NT2/D1 (cell line): ENCODE measurements around the gene SLX4.

Source experiments
- DNase-seq: peaks from one replicate; pipeline ENCODE4 v3.0.0-alpha.2; 2011; ENCODE audit warnings: low read depth, low spot score
- H3K27me3 ChIP-seq: 2 replicates; pipeline ENCODE4 v1.6.0; 2011; ENCODE audit warnings: mild to moderate bottlenecking; ENCODE audit not compliant: insufficient read length, insufficient read depth
- H3K36me3 ChIP-seq: 2 replicates; pipeline ENCODE4 v1.6.1; 2011; ENCODE audit warnings: mild to moderate bottlenecking, low read length, mixed read lengths; ENCODE audit not compliant: insufficient read depth, insufficient read length
- H3K4me1 ChIP-seq: 2 replicates; pipeline ENCODE4 v1.5.1; 2011; ENCODE audit not compliant: insufficient read depth, insufficient read length
- H3K4me3 ChIP-seq: 2 replicates; pipeline ENCODE4 v1.5.1; 2011; ENCODE audit warnings: low read depth; ENCODE audit not compliant: insufficient read length
- H3K9ac ChIP-seq: 2 replicates; pipeline ENCODE4 v1.6.0; 2011; ENCODE audit warnings: low read depth; ENCODE audit not compliant: insufficient read length
- H3K9me3 ChIP-seq: 2 replicates; pipeline ENCODE4 v1.5.1; 2011; ENCODE audit warnings: mild to moderate bottlenecking, low read length; ENCODE audit not compliant: insufficient read depth
- SUZ12 ChIP-seq: IDR thresholded peaks from 2 replicates; pipeline ENCODE4 v1.6.1; 2011; ENCODE audit not compliant: insufficient read length, insufficient read depth; ENCODE audit errors: extremely low read depth
- YY1 ChIP-seq: IDR thresholded peaks from 2 replicates; pipeline ENCODE4 v1.6.1; 2011; ENCODE audit not compliant: insufficient read length, insufficient read depth
- ZNF274 ChIP-seq: IDR thresholded peaks from 2 replicates; pipeline ENCODE4 v1.6.1; 2011; ENCODE audit warnings: mild to moderate bottlenecking, low read depth, low read length

SLX4 gene

DNA sequence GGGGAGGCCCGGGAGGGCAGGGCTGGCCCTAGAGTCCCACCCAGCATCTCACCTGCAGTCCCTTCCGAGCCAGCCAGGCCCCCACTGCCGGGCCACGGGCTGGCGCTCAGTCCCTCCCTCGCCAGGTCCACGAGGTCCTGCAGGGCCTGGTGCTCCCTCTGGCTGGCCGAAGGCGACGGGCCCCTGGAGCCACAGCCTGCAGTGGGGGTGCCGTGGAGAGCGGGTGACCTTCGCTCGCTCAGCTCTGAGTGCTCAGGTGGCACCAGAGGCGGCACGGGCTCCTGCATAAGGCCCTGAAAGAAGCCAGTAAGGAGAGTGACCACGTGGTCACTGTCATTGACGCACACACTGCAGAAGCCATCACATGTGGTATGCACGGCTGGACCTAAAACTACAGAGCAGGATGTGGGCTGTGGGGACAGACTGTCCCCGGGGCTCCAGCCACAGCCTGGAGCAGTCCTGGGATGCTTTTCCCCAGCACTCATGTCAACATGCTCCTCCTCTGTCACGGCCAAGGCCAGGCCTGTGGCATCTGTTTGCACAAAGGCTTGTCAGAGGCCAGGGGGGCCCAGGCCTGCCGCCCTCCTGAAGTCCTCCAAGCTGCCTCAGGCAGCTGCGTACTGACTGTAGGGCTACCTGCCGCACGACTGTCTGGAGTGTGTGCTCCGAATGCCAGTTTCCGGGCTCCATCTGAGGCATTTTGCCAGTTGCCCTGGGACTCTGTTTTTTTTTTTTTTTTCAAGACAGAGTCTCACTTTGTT is 15.1 kb downstream of the SLX4 start:
- Histone ChIP-seq H3K4me1 (no peaks in the 10 kb centered on the region), H3K36me3 (peaks cover 83% of the 10 kb centered on the region), H3K9ac (no peak overlapping the region), H3K27me3 (no peaks in the 10 kb centered on the region), H3K4me3 (no peak overlapping the region), H3K9me3 (peaks cover 20% of the 10 kb centered on the region)
- no peak for TF ChIP-seq YY1
- TF ChIP-seq SUZ12: no peak
- no peak for TF ChIP-seq ZNF274
- DNase-seq: no peak

DNA sequence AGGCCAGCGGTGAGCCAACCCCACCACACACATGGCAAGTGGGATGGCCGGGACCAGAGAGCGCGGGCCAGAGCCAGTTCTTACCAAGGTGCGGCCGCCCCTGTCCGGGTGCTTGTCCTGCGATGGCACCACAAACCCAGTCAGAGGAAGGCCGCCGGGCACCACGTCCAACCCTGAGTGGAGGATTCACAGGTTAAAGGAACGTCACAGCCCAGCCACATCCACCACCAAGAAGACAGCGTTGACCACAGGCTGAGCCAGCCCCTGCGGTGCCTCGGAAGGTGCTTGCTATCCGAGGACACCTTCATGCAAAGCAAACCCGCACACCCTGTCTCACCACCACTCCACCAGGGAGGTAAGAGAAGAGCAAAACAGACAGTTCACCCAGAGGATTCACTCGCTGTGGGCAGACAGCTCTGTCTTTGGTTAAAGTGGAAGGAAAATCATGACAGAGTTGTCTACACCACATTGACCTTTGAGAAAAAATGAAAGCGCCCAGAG is 15.8 kb downstream of the SLX4 start:
- Histone ChIP-seq H3K4me3 (no peak overlapping the region), H3K9me3 (peaks cover 16% of the 10 kb centered on the region), H3K9ac (no peak overlapping the region), H3K27me3 (no peaks in the 10 kb centered on the region), H3K4me1 (no peaks in the 10 kb centered on the region), H3K36me3 (peaks cover 83% of the 10 kb centered on the region)
- TF ChIP-seq SUZ12: no peak
- TF ChIP-seq ZNF274: no peak
- TF ChIP-seq YY1: no peak
- no peak for DNase-seq

DNA sequence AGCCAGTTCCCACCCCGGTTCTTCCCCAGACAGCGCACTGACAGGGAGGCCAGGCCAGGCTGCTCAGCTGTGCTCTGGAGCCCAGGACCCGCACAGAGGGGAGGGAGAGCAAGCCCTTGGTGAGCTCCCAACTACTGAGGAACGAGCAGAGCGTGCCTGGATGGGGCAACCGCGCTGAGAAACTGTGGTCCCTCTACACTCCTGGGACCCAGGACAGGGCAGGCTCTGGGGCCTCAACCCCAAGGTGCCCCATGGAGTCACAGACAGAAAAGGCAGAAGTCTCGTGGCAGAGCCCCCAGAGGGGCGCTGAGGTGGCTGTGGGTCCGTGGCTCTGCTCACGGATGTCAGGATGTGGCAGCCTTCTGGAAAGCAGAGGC is 16.3 kb downstream of the SLX4 start:
- Histone ChIP-seq H3K4me3 (no peak overlapping the region), H3K9me3 (peaks cover 11% of the 10 kb centered on the region), H3K9ac (no peak overlapping the region), H3K4me1 (no peaks in the 10 kb centered on the region), H3K36me3 (peaks cover 83% of the 10 kb centered on the region), H3K27me3 (no peaks in the 10 kb centered on the region)
- DNase-seq: no peak
- TF ChIP-seq SUZ12: no peak
- no peak for TF ChIP-seq ZNF274
- TF ChIP-seq YY1: no peak

- Histone ChIP-seq H3K4me1 (no peaks in the 10 kb centered on the region), H3K4me3 (no peak overlapping the region), H3K36me3 (peaks cover 82% of the 10 kb centered on the region), H3K27me3 (no peaks in the 10 kb centered on the region), H3K9ac (no peak overlapping the region), H3K9me3 (peaks cover 5% of the 10 kb centered on the region)
- DNase-seq: no peak
- TF ChIP-seq YY1 (no peak), SUZ12 (no peak), ZNF274 (no peak)
Measured at GRCh38 chr16:3594316-3595109, 16.9 kb downstream of the SLX4 start.

DNA sequence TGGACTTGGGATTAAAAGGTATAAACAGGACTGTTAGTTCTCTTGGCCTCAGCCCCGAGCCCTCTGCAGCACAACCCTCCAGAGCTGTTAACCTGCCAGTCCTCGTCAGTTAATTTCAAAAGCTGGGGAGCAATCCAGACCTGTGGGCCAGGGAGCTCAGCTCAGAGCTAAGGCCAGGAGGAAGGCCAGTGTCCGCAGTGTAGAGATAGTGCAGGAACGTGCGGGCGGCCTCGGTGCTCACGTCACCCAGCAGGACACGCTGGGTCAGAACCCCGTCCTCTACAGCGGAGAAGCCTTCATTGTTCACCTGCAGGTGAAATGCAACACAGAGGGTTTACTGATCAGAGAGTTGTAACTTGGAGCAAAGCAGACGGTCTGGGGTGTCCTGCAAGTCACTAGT is 18.8 kb downstream of the SLX4 start:
- H3K4me1 ChIP-seq: peaks cover 3% of the 10 kb centered on the region

DNA sequence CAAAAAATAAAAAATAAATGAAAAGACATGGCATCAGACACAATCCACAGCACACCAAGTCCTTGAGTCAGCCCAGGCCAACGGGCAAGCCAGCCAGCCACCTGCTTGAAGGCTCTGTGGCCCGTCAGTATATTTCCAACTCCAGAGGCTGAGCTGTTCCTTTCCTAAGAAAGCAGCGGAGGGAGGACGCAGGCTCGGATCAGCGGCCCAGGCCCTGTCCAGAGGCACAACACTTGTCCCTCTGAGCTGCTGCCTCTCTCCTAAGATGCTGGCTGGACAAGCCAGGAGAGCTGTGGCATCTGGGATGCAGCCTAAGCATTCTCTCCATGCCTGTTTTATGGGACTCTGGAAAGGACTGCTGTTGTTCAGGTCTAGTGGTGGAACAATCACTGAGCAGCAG is 19.4 kb downstream of the SLX4 start:
- no peak for TF ChIP-seq YY1
- TF ChIP-seq ZNF274: no peak
- TF ChIP-seq SUZ12: no peak
- DNase-seq: no peak
- no peak overlapping the region for H3K4me3 ChIP-seq
- H3K9me3 ChIP-seq: no peaks in the 10 kb centered on the region
- peaks cover 76% of the 10 kb centered on the region for H3K36me3 ChIP-seq
- H3K27me3 ChIP-seq: no peaks in the 10 kb centered on the region
- H3K9ac ChIP-seq: no peak overlapping the region
- peaks cover 6% of the 10 kb centered on the region for H3K4me1 ChIP-seq

More for the DNA sequence above, 18.8 kb downstream of the SLX4 start:
- Histone ChIP-seq H3K4me3 (no peak overlapping the region), H3K36me3 (peaks cover 82% of the 10 kb centered on the region), H3K9me3 (no peaks in the 10 kb centered on the region), H3K27me3 (no peaks in the 10 kb centered on the region), H3K9ac (no peak overlapping the region)
- DNase-seq: no peak
- no peak for TF ChIP-seq YY1
- TF ChIP-seq ZNF274: no peak
- no peak for TF ChIP-seq SUZ12

- no peak overlapping the region for H3K9ac ChIP-seq
- no peaks in the 10 kb centered on the region for H3K9me3 ChIP-seq
- peaks cover 73% of the 10 kb centered on the region for H3K36me3 ChIP-seq
- H3K27me3 ChIP-seq: no peaks in the 10 kb centered on the region
- no peak overlapping the region for H3K4me3 ChIP-seq
- peaks cover 6% of the 10 kb centered on the region for H3K4me1 ChIP-seq
- TF ChIP-seq ZNF274 (no peak), YY1 (no peak), SUZ12 (no peak)
- DNase-seq: no peak
Measured at GRCh38 chr16:3591436-3591803, 20.0 kb downstream of the SLX4 start.
